22Rv1 (cell line): ENCODE data around the gene ZPR1.
A peak's percentile ranks its signal among the peaks of the same experiment; 100 is the strongest.

Experiments used
- H3K27ac ChIP-seq: fragments of 450-650 bp; 2 replicates; pipeline ENCODE4 v1.5.1; 2017
- CTCF ChIP-seq: fragments of 450-650 bp; IDR thresholded peaks from 2 replicates; pipeline ENCODE4 v1.5.1; 2017; ENCODE audit warnings: mild to moderate bottlenecking
- ZFX ChIP-seq: fragments of 450-650 bp; IDR thresholded peaks from 2 replicates; pipeline ENCODE4 v1.6.1; 2017; ENCODE audit warnings: antibody characterized with exemption, borderline replicate concordance

ZPR1 gene

GRCh38 chr11:116832350-116833290 lies 44.8 kb upstream of the ZPR1 start:
- peak; percentile 37 for TF ChIP-seq CTCF
- TF ChIP-seq ZFX = no peak
- H3K27ac ChIP-seq = no peak overlapping the region

- H3K27ac ChIP-seq = no peak overlapping the region
- TF ChIP-seq ZFX (no peak), CTCF (no peak)
Measured at GRCh38 chr11:116831790-116832349, 44.0 kb upstream of the ZPR1 start.

GRCh38 chr11:116830184-116830912 lies 42.5 kb upstream of the ZPR1 start:
- H3K27ac ChIP-seq = no peak overlapping the region
- TF ChIP-seq ZFX (no peak), CTCF (no peak)

- TF ChIP-seq CTCF = no peak
- TF ChIP-seq ZFX = no peak
Measured at GRCh38 chr11:116829525-116830183, 41.8 kb upstream of the ZPR1 start, which contains the start of gene APOC3. Gene APOC3 (plus strand): TSS chr11:116829907. CDS start chr11:116830583, 676 bp downstream.

GRCh38 chr11:116828632-116829524 lies 41.1 kb upstream of the ZPR1 start:
- no peak overlapping the region for H3K27ac ChIP-seq

More at GRCh38 chr11:116829525-116830183, 41.8 kb upstream of the ZPR1 start, which contains the start of gene APOC3:
- no peak within 1 kb of the TSS for H3K27ac ChIP-seq

More at GRCh38 chr11:116828632-116829524, 41.1 kb upstream of the ZPR1 start:
- TF ChIP-seq ZFX = no peak
- no peak for TF ChIP-seq CTCF
